ENCODE measurements around the gene SLC28A2.

GRCh38 chr15:45306105-45306504 lies 54.1 kb downstream of the SLC28A2 start:
- TF ChIP-seq ZC3H11A (IDR thresholded peaks at IDR 0.05; ENCODE audit: low read depth, low read length) (no peak), MAX (CRISPR knock-in tag; IDR thresholded peaks at IDR 0.05) (no peak), TEAD4 (IDR thresholded peaks at IDR 0.05; ENCODE audit: low read length) (no peak), TEAD4 (CRISPR knock-in tag; IDR thresholded peaks at IDR 0.05; ENCODE audit: borderline replicate concordance) (no peak), CAMTA2 (CRISPR knock-in tag; conservative IDR thresholded peaks at IDR 0.05) (no peak), GABPA (tag; conservative IDR thresholded peaks at IDR 0.05; ENCODE audit: low read depth) (no peak), CTCF (IDR thresholded peaks at IDR 0.05 in 2 of 3, conservative IDR thresholded peaks at IDR 0.05 in 1 of 3; ENCODE audit: insufficient read depth in 2 of 3, low read depth in 1 of 3, low read length in 3 of 3) (no peak), ZBTB33 (CRISPR knock-in tag; IDR thresholded peaks at IDR 0.05) (no peak)
